Heart left ventricle (tissue), 13 donors: ENCODE measurements around the gene HSPA14.
"Not testable (repeated sequence)": the region's sequence is repeated elsewhere in the genome, so short reads cannot be mapped to it uniquely, and the experiment has no call there.

Experiments used
- POLR2A ChIP-seq, 2 donors: fragments of 450-650 bp; IDR thresholded peaks; one replicate each; pipeline ENCODE4 v1.6.1; 2017; ENCODE audit warnings: antibody characterized with exemption in 2 of 2, mild to moderate bottlenecking in 2 of 2, moderate library complexity in 2 of 2
- TF ChIP-seq, protein P1 (sequence below), 12 donors: fragments of 200-600 bp; sonication (generic) in 4 of 12; IDR thresholded peaks; one replicate each; pipeline versions ENCODE4 v1.5.0 to v1.8.0; 2018 to 2022; ENCODE audit warnings: antibody characterized with exemption in 12 of 12, mild to moderate bottlenecking in 5 of 12
- donor health status: ischemic (EF 13 %, LVEDD 7.1; RV severe dilation, severe dysfunction).
- donor health status: DM: no; HTN: yes; CAD: no.
- donor health status: DM: no; HTN: no; CAD: no.
- donor health status: ischemic (EF 25% LVEDD 6.9; RV normal size, moderate dysfunction).
- donor health status: ischemic (EF 25% LVEDD 5.7; RV mildly dilated, moderate dysfunction).
- donor health status: ischemic (EF 35%, LVEDD 5.7; RV mildly dilated, moderate dysfunction).
- donor health status: nonischemic (EF 11% LVEDD 7.7; RV severe dilation, severe dysfunction).
- donor health status: DM: yes; HTN: yes; CAD: no.
- donor health status: PGD.
- donor health status: ischemic (EF 29% LVEDD 5.4; RV normal size, mild dysfunction).
- donor health status: nonischemic (EF 23%, LVEDD 6.1; RV moderate dilation, normal function).

DNA sequence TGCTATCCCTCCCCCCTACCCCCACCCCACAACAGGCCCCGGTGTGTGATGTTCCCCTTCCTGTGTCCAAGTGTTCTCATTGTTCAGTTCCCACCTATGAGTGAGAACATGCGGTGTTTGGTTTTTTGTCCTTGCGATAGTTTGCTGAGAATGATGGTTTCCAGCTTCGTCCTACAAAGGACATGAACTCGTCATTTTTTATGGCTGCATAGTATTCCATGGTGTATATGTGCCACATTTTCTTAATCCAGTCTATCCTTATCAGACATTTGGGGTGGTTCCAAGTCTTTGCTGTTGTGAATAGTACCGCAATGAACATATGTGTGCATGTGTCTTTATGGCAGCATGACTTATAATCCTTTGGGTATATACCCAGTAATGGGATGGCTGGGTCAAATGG lies 26.4 kb downstream of the HSPA14 start:
- TF ChIP-seq, protein P1, sequence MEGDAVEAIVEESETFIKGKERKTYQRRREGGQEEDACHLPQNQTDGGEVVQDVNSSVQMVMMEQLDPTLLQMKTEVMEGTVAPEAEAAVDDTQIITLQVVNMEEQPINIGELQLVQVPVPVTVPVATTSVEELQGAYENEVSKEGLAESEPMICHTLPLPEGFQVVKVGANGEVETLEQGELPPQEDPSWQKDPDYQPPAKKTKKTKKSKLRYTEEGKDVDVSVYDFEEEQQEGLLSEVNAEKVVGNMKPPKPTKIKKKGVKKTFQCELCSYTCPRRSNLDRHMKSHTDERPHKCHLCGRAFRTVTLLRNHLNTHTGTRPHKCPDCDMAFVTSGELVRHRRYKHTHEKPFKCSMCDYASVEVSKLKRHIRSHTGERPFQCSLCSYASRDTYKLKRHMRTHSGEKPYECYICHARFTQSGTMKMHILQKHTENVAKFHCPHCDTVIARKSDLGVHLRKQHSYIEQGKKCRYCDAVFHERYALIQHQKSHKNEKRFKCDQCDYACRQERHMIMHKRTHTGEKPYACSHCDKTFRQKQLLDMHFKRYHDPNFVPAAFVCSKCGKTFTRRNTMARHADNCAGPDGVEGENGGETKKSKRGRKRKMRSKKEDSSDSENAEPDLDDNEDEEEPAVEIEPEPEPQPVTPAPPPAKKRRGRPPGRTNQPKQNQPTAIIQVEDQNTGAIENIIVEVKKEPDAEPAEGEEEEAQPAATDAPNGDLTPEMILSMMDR (IDR thresholded peaks at IDR 0.05), result not testable (repeated sequence)
- TF ChIP-seq POLR2A (IDR thresholded peaks at IDR 0.05), result not testable (repeated sequence)
